Sigmoid colon (tissue), 7 donors: ENCODE measurements around the gene MMP12. TPM values are rescaled to one million over a fixed set of nuclear protein-coding genes. Genes with fewer than 3 reads are reported as not detected.

Source experiments
- DNase-seq: peaks from one replicate; pipeline ENCODE4 v3.0.0-alpha.2; 2019
- H3K27ac ChIP-seq, 4 donors: fragments of 200-600 bp; sonication (generic); one replicate each; pipeline ENCODE4 v1.5.1; 2016 to 2019; ENCODE audit warnings: mild to moderate bottlenecking in 1 of 4
- H3K27me3 ChIP-seq, 3 donors: fragments of 200-600 bp; sonication (generic); one replicate each; pipeline ENCODE4 v1.5.1; 2019; ENCODE audit warnings: mild to moderate bottlenecking in 1 of 3
- H3K36me3 ChIP-seq, 4 donors: fragments of 200-600 bp; sonication (generic); one replicate each; pipeline ENCODE4 v1.5.1; 2016 to 2019
- H3K4me1 ChIP-seq, 4 donors: fragments of 200-600 bp; sonication (generic); one replicate each; pipeline ENCODE4 v1.5.1; 2017 to 2019
- H3K4me3 ChIP-seq, 4 donors: fragments of 200-600 bp; sonication (generic); one replicate each; pipeline ENCODE4 v1.5.1; 2017 to 2019; ENCODE audit warnings: mild to moderate bottlenecking in 2 of 4, moderate library complexity in 1 of 4
- H3K9me3 ChIP-seq, 4 donors: fragments of 200-600 bp in 3 of 4; sonication (generic) in 3 of 4; one replicate each; pipeline versions ENCODE4 v1.5.1 to v1.6.1; 2013 to 2019
- EP300 ChIP-seq, 4 donors: sonication (generic); formaldehyde crosslinking; IDR thresholded peaks; one replicate each; pipeline ENCODE4 v1.6.1; 2017; ENCODE audit warnings: antibody characterized with exemption in 4 of 4
- POLR2A ChIP-seq, 2 donors: fragments of 450-650 bp; IDR thresholded peaks; one replicate each; pipeline ENCODE4 v1.6.1; 2016; ENCODE audit warnings: antibody characterized with exemption in 2 of 2, mild to moderate bottlenecking in 2 of 2, moderate library complexity in 2 of 2
- POLR2AphosphoS5 ChIP-seq, 4 donors: sonication (generic); formaldehyde crosslinking; IDR thresholded peaks; one replicate each; pipeline ENCODE4 v1.6.1; 2017; ENCODE audit warnings: antibody characterized with exemption in 4 of 4
- WGBS, 2 donors: extraction: QIAGEN DNeasy Blood & Tissue Kit; methylation state at CpG; one replicate each; pipeline ENCODE4 v1.1.7; 2013; 5-methylcytosine and 5-hydroxymethylcytosine counted together
- intact Hi-C: fragments of 100-400 bp; cut with DNase I; formaldehyde crosslinking; loops from one replicate; pipeline ENCODE4 v1.15.1; 2023
- polyA plus RNA-seq, 3 donors: library from polyadenylated mRNA; stranded (reverse); fragments of 200-250 nt; gene quantifications; one replicate each; pipeline ENCODE4 v1.2.3, GENCODE V29; 2013
- small RNA-seq, 3 donors: library from RNA; depleted of rRNA; stranded (forward); fragments of <200 nt; gene quantifications; one replicate each; pipeline ENCODE3, GENCODE V24; 2016
- total RNA-seq, 4 donors: library from RNA; depleted of rRNA; stranded (reverse); fragments of >200 nt; gene quantifications; one replicate each; pipeline ENCODE4 v1.1.0, GENCODE V29; 2016
- TF ChIP-seq, protein P1 (sequence below), 4 experiments: fragments of 450-650 bp in 3 of 4; fragments of 200-600 bp in 1 of 4; IDR thresholded peaks; one replicate each; pipeline ENCODE4 v1.5.1; 2016 to 2019; ENCODE audit warnings: antibody characterized with exemption in 4 of 4, mild to moderate bottlenecking in 3 of 4, moderate library complexity in 2 of 4
- donor health status: healthy with polysubstance abuse.
- donor health status: Bipolar disorder and iron deficiency.
- donor health status: healthy.

Gene MMP12
- total and polyA plus RNA-seq, 7 donors = 1.8 to 209 (median 17.0) TPM; not detected in 3

DNA sequence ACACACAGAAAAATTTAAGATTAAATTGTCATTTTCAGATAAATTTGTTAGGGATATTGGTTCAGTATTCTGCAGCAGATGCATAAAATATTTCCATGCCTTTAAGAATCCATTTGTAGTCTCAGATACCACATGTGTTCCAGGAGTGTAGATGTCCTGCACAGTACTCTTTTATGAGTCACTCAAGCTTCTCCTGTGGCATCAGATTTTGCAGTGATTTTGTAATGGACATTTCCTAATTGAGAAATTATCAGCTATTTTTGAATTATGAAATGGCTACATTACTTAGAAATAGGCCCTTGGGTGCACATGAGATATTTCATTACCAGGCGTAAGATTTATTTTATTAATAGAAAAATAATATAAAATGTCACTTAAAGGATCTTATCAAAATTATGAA is 50.2 kb downstream of the MMP12 start:
- no peaks in the 10 kb centered on the region for H3K4me1 ChIP-seq
- no peak for DNase-seq
- intact Hi-C loops = no loop called here
- TF ChIP-seq POLR2A (IDR thresholded peaks at IDR 0.05) (no peak), POLR2AphosphoS5 (IDR thresholded peaks at IDR 0.05) (no peak), EP300 (IDR thresholded peaks at IDR 0.05) (no peak)
- TF ChIP-seq, protein P1, sequence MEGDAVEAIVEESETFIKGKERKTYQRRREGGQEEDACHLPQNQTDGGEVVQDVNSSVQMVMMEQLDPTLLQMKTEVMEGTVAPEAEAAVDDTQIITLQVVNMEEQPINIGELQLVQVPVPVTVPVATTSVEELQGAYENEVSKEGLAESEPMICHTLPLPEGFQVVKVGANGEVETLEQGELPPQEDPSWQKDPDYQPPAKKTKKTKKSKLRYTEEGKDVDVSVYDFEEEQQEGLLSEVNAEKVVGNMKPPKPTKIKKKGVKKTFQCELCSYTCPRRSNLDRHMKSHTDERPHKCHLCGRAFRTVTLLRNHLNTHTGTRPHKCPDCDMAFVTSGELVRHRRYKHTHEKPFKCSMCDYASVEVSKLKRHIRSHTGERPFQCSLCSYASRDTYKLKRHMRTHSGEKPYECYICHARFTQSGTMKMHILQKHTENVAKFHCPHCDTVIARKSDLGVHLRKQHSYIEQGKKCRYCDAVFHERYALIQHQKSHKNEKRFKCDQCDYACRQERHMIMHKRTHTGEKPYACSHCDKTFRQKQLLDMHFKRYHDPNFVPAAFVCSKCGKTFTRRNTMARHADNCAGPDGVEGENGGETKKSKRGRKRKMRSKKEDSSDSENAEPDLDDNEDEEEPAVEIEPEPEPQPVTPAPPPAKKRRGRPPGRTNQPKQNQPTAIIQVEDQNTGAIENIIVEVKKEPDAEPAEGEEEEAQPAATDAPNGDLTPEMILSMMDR (IDR thresholded peaks at IDR 0.05) = no peak
- H3K27ac ChIP-seq = no peak overlapping the region
- no peaks in the 10 kb centered on the region for H3K36me3 ChIP-seq
- H3K9me3 ChIP-seq = no peaks in the 10 kb centered on the region
- WGBS, 2 donors = 97 to 98% methylated on average over 1 of the region's 1 CpG
- no peak overlapping the region for H3K4me3 ChIP-seq
- no peaks in the 10 kb centered on the region for H3K27me3 ChIP-seq

DNA sequence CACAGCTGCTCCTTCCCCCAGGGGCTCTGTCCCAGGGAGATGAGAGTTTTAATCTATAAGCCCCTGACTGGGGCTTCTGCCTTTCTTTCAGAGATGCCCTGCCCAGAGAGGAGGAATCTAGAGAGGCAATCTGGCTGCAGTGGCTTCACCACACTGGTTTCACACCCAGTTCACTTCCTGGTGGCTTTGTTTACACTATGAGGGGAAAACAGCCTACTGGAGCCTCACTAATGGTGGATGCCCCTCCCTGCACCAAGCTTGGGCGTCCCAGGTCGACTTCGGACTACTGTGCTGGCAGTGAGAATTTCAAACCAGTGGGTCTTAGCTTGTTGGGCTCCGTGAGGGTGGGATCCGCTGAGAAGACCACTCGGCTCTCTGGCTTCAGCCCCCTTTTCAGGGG is 55.3 kb downstream of the MMP12 start:
- Histone ChIP-seq H3K4me1 (no peaks in the 10 kb centered on the region), H3K9me3 (no peaks in the 10 kb centered on the region), H3K27me3 (no peaks in the 10 kb centered on the region), H3K4me3 (no peak overlapping the region), H3K27ac (no peak overlapping the region), H3K36me3 (no peaks in the 10 kb centered on the region)
- intact Hi-C loops = no loop called here
- WGBS, 2 donors = 59 to 61% methylated on average over 6 of the region's 6 CpGs
- DNase-seq = peak; percentile 50
- no peak for TF ChIP-seq POLR2A (IDR thresholded peaks at IDR 0.05)
- TF ChIP-seq, protein P1 (IDR thresholded peaks at IDR 0.05) = no peak
- TF ChIP-seq POLR2AphosphoS5 (IDR thresholded peaks at IDR 0.05) = no peak
- TF ChIP-seq EP300 (IDR thresholded peaks at IDR 0.05) = no peak

DNA sequence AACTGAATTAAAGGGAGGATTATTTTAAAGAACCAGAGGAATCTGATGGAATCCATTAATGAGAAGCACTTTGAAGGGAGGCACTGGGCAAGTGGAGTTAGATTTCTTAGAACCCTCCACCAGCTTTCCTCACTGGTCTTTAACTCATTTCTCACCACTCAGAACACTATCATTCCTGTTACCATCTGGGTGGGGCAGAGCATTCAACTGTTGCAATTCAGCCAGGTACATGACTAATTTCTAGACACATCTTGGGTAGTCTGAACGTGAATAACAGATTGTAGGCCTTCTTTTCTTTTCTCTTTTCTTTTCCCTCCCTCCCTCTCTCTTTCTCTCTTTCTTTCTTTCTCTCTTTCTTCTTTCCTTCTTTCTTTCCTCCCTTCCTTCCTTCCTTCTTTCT is 61.3 kb downstream of the MMP12 start:
- Histone ChIP-seq H3K27me3 (no peaks in the 10 kb centered on the region), H3K4me3 (no peak overlapping the region), H3K9me3 (no peaks in the 10 kb centered on the region), H3K4me1 (no peaks in the 10 kb centered on the region), H3K27ac (no peak overlapping the region), H3K36me3 (no peaks in the 10 kb centered on the region)
- 86 to 90% methylated on average over 1 of the region's 1 CpG for WGBS, 2 donors
- DNase-seq = no peak
- intact Hi-C loops = loop anchor here (5.0 kb wide), 1 partner anchor 239 kb away; no protein-coding TSS in a partner anchor
- no peak for TF ChIP-seq POLR2AphosphoS5 (IDR thresholded peaks at IDR 0.05)
- no peak for TF ChIP-seq EP300 (IDR thresholded peaks at IDR 0.05)
- TF ChIP-seq POLR2A (IDR thresholded peaks at IDR 0.05) = no peak
- TF ChIP-seq, protein P1 (IDR thresholded peaks at IDR 0.05) = no peak

Small RNA genes lying within 50 kb of the gene (small RNA-seq; reads per million reads assigned to genes)
- gene RNU7-159P = 0 reads per million in 3 donors

Other genes starting within 250 kb of the MMP12 start
- not detected for gene MMP20, start 249.7 kb downstream of the MMP12 start, total RNA-seq
- not detected for gene MMP20, start 249.7 kb downstream of the MMP12 start, polyA plus RNA-seq
- gene MMP27, start 169.2 kb downstream of the MMP12 start, total RNA-seq = not detected
- gene MMP27, start 169.2 kb downstream of the MMP12 start, polyA plus RNA-seq = not detected
- gene MMP8, start 150.0 kb downstream of the MMP12 start, total RNA-seq = not detected
- under 1 TPM in 2 of 3 donors, not detected in 1; 0.06 to 0.23 TPM for gene MMP8, start 150.0 kb downstream of the MMP12 start, polyA plus RNA-seq
- gene MMP10, start 94.4 kb downstream of the MMP12 start, total RNA-seq = not detected
- gene MMP10, start 94.4 kb downstream of the MMP12 start, polyA plus RNA-seq = under 1 TPM in 2 of 3 donors, not detected in 1; 0.25 to 0.46 TPM
- gene MMP1, start 76.8 kb downstream of the MMP12 start, total RNA-seq = 1 to 10 TPM in 1 of 4 donors, not detected in 3; 1.8 TPM
- gene MMP1, start 76.8 kb downstream of the MMP12 start, polyA plus RNA-seq = 1 to 10 TPM in 2 of 3 donors, under 1 TPM in 1; 0.60 to 5.3 (median 2.7) TPM
- 10 to 100 TPM in 2 of 4 donors, under 1 TPM in 1, not detected in 1; 0.36 to 28.5 (median 25.3) TPM for gene MMP3, start 31.4 kb downstream of the MMP12 start, total RNA-seq
- gene MMP3, start 31.4 kb downstream of the MMP12 start, polyA plus RNA-seq = 1 to 10 TPM in 2 of 3 donors, not detected in 1; 1.3 to 2.8 TPM
- gene MMP13, start 80.8 kb upstream of the MMP12 start, total RNA-seq = not detected
- gene MMP13, start 80.8 kb upstream of the MMP12 start, polyA plus RNA-seq = under 1 TPM in 2 of 3 donors, not detected in 1; 0.19 to 0.92 TPM
- 10 to 100 TPM; 38.8 to 64.6 (median 51.3) TPM for gene DCUN1D5, start 217.2 kb upstream of the MMP12 start, total RNA-seq
- 10 to 100 TPM in 2 of 3 donors, 1 to 10 TPM in 1; 9.7 to 21.5 (median 13.2) TPM for gene DCUN1D5, start 217.2 kb upstream of the MMP12 start, polyA plus RNA-seq
- 10 to 100 TPM; 21.3 to 29.1 (median 25.3) TPM for gene DYNC2H1, start 234.4 kb upstream of the MMP12 start, total RNA-seq
- gene DYNC2H1, start 234.4 kb upstream of the MMP12 start, polyA plus RNA-seq = 1 to 10 TPM in 2 of 3 donors, under 1 TPM in 1; 0.46 to 2.6 (median 1.2) TPM